Psoas muscle (tissue), 8 donors: Measurements from ENCODE around the gene PLPP3. TPM values are rescaled to one million over a fixed set of nuclear protein-coding genes. Genes with fewer than 3 reads are reported as not detected.

Experiments
- ATAC-seq, 4 donors: fragments of 200-7000 bp; cut with Tn5 transposase; one replicate each; pipeline ENCODE4 v1.9.1; 2020; ENCODE audit warnings: moderate library complexity in 3 of 4, mild to moderate bottlenecking in 2 of 4
- DNase-seq, 2 donors: peaks; one replicate each; pipeline ENCODE4 v3.0.0-alpha.2; 2020
- H3K27ac ChIP-seq: fragments of 200-600 bp; one replicate; pipeline ENCODE4 v1.8.0; 2022
- H3K27me3 ChIP-seq, 3 donors: fragments of 200-600 bp in 1 of 3; one replicate each; pipeline versions ENCODE4 v1.6.1 to v1.8.0; 2013 to 2022; ENCODE audit warnings: low read length in 2 of 3, mild to moderate bottlenecking in 2 of 3, moderate library complexity in 1 of 3; ENCODE audit not compliant: insufficient read depth in 3 of 3
- H3K36me3 ChIP-seq, 2 donors: fragments of 200-600 bp in 1 of 2; one replicate each; pipeline versions ENCODE4 v1.6.1 to v1.8.0; 2013 to 2022; ENCODE audit warnings: low read depth in 1 of 2, mild to moderate bottlenecking in 1 of 2, moderate library complexity in 1 of 2; ENCODE audit not compliant: insufficient read depth in 1 of 2
- H3K4me1 ChIP-seq: fragments of 200-600 bp; one replicate; pipeline ENCODE4 v1.8.0; 2022
- H3K4me3 ChIP-seq: fragments of 200-600 bp; one replicate; pipeline ENCODE4 v1.8.0; 2022; ENCODE audit warnings: mild to moderate bottlenecking
- H3K9me3 ChIP-seq: fragments of 200-600 bp; one replicate; pipeline ENCODE4 v1.8.0; 2022
- WGBS, 3 donors: extraction: QIAGEN DNeasy Blood & Tissue Kit; methylation state at CpG; one replicate each; pipeline versions ENCODE4 v1.1.6 to v1.1.7; 2013; 5-methylcytosine and 5-hydroxymethylcytosine counted together
- intact Hi-C, 2 donors: fragments of 100-400 bp; cut with DNase I; formaldehyde crosslinking; loops; one replicate each; pipeline versions ENCODE4 v1.11.0 to v1.14.2; 2022
- polyA plus RNA-seq, 3 donors: library from polyadenylated mRNA; stranded (reverse); fragments of 200-250 nt; gene quantifications; one replicate each; pipeline ENCODE4 v1.2.3, GENCODE V29; 2013
- total RNA-seq, 4 donors: library from RNA; stranded (reverse); fragmentation: NEBNext Ultra II Directional in 2 of 4; extraction: Animal tissue kit (Norgen Biotek cat#: 25700) in 2 of 4; gene quantifications; one replicate each; pipeline versions ENCODE4 v1.2.1 to v1.2.4, GENCODE V29; 2021 to 2023
- TF ChIP-seq, protein P1 (sequence below): fragments of 200-600 bp; IDR thresholded peaks from one replicate; pipeline ENCODE4 v1.8.0; 2022; ENCODE audit warnings: antibody characterized with exemption
- donor health status: healthy with polysubstance abuse.
- donor health status: DM: no; HTN: no; CAD: no; lungs with moderate emphysema.
- donor health status: Bipolar disorder and iron deficiency.
- donor health status: healthy.
- donor health status: DM: yes; HTN: yes; CAD: no.
- donor health status: DM: no; HTN: no; CAD: no.
- donor health status: DM: no; HTN: no; CAD: no.
- donor health status: DM: yes; HTN: yes; CAD: no.

Gene PLPP3
- total and polyA plus RNA-seq, 7 donors = 35.5 to 69.1 (median 46.3) TPM

DNA sequence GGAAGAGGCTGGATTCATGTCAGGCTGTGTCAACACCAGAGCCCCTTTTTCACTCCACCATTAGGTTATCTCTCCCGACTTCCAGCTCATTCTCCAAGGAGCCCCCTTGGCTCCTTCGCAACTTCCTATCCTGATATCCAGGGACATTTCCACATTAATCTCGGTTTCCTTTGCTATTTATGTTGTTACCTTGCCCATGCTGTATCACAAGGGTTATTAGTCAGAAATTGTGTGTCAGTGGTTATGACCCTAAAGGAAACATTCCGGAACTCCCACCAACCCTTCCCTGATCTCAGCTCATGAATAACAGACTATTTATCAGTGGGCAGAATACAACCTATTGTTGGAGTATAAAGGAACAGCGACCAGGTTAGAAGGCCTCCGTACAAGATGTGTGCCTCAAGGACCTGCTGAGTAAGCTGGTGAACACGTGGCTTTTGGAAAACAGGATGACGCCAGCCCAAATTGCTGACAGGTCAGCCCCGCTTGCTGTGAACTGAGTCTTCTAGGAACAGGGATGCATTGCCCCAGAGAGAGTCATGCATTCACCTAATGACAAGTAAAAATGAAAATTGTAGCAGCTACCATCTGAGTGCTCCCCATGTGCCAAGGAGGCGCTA, 121.5 kb downstream of the PLPP3 start:
- DNase-seq (no peak), ATAC-seq (no peak)
- Histone ChIP-seq H3K4me3 (no peak overlapping the region), H3K27me3 (no peaks in the 10 kb centered on the region), H3K9me3 (no peaks in the 10 kb centered on the region), H3K27ac (no peak overlapping the region), H3K36me3 (no peaks in the 10 kb centered on the region), H3K4me1 (no peaks in the 10 kb centered on the region)
- WGBS, 3 donors = 86 to 91% (median 87%) methylated on average over 10 of the region's 10 CpGs
- TF ChIP-seq, protein P1, sequence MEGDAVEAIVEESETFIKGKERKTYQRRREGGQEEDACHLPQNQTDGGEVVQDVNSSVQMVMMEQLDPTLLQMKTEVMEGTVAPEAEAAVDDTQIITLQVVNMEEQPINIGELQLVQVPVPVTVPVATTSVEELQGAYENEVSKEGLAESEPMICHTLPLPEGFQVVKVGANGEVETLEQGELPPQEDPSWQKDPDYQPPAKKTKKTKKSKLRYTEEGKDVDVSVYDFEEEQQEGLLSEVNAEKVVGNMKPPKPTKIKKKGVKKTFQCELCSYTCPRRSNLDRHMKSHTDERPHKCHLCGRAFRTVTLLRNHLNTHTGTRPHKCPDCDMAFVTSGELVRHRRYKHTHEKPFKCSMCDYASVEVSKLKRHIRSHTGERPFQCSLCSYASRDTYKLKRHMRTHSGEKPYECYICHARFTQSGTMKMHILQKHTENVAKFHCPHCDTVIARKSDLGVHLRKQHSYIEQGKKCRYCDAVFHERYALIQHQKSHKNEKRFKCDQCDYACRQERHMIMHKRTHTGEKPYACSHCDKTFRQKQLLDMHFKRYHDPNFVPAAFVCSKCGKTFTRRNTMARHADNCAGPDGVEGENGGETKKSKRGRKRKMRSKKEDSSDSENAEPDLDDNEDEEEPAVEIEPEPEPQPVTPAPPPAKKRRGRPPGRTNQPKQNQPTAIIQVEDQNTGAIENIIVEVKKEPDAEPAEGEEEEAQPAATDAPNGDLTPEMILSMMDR = no peak
- intact Hi-C loops = no loop called here

DNA sequence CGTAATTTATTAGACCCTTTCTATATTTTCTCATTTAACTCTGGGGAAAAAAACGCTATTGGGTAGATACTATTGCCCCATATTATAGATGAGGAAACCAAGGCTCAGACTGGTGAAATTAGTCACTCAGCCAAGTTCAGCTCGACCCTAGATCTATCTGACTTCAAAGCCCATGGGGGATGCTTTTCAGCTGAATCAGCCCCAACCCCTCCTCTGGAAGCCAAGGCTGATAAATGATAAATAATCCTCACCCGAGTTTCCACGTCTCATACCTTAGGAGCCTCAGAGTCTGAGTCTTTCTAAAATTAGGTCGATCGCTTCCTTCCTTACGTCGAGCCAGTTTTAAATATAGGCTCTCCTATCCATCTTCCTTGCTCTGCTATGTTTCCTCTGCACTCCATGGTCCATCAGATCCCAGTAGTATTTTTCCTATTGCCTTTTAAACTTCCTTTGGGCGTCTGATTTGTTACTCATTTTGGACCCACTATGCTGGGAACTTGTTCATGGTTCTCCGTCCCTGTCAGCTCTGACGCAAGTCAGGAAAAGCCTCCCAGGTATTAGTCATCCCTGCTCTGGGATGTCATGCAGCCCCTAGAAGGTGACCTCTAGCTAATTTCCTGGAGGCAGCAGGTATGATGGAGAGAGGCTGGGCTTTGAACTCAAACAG, 122.8 kb downstream of the PLPP3 start:
- H3K4me3 ChIP-seq = no peak overlapping the region
- no peak overlapping the region for H3K27ac ChIP-seq
- ATAC-seq (peak in 2 of 4 donors; percentile 57 to 66), DNase-seq (no peak)
- intact Hi-C loops = no loop called here
- 48 to 55% (median 51%) methylated on average over 12 of the region's 12 CpGs for WGBS, 3 donors
- H3K4me1 ChIP-seq = peaks cover 5% of the 10 kb centered on the region
- no peaks in the 10 kb centered on the region for H3K36me3 ChIP-seq
- no peaks in the 10 kb centered on the region for H3K27me3 ChIP-seq
- TF ChIP-seq, protein P1 = no peak
- no peaks in the 10 kb centered on the region for H3K9me3 ChIP-seq

DNA sequence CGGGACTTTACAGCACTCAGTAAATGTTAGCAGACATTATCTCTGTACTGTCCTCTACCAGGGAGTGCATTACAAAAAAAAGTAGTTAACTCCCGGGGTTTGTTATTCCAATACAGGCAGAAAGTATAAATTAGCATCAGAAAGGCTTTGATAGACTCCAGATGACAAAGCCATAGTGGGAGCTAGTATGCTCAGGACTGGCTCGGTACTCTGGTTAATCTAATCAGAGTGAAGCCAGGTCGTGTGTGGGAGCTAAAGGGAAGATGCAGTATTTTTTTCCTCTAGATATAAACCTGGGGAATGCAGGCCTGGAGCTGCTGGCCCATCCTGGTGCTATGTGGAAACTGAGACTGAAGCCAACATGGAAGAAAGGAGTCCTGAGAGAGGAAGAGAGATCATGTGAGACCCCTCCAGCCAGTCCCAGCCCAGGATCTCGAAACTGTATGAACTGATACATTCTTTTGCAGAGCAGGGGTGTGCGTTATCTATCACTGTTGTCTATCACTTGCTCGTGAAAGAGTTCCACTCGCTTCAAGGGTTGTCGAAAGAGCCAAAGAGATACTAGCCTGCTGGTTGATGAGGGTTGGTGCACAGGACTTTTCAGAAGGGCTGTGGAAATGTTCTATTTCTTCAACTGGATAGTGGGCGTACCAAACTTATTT, 125.8 kb downstream of the PLPP3 start:
- TF ChIP-seq, protein P1 = no peak
- 89 to 92% (median 91%) methylated on average over 10 of the region's 10 CpGs for WGBS, 3 donors
- Histone ChIP-seq H3K4me1 (peaks cover 5% of the 10 kb centered on the region), H3K27me3 (no peaks in the 10 kb centered on the region), H3K27ac (no peak overlapping the region), H3K36me3 (no peaks in the 10 kb centered on the region), H3K4me3 (no peak overlapping the region), H3K9me3 (no peaks in the 10 kb centered on the region)
- ATAC-seq (no peak), DNase-seq (no peak)
- intact Hi-C loops = no loop called here

DNA sequence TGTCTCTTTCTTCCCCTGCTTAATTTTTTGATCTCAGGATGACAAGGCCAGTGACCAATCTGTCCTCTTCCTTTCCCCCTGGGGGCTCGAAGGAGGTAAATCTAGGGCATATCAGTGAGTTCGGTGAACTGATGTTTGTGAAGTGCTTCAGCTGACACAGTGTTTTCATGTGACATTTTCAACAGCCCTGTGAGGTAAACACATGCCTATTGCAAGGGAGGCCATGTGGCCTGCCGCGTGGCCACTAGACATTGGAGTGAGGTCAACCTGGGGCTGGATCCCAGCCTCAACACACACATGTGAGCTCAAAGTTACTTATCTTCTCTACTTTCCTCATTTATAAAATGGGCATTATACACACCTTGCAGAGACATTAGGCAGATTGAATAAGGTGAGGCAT, 126.3 kb downstream of the PLPP3 start:
- ATAC-seq = peak in 2 of 4 donors; percentile 24 to 31
- H3K9me3 ChIP-seq = no peaks in the 10 kb centered on the region
- TF ChIP-seq, protein P1 = no peak
- intact Hi-C loops = no loop called here
- H3K4me3 ChIP-seq = no peak overlapping the region
- no peaks in the 10 kb centered on the region for H3K27me3 ChIP-seq
- no peaks in the 10 kb centered on the region for H3K36me3 ChIP-seq
- H3K4me1 ChIP-seq = peaks cover 5% of the 10 kb centered on the region
- WGBS, 3 donors = 56 to 86% (median 66%) methylated on average over 4 of the region's 4 CpGs
- H3K27ac ChIP-seq = no peak overlapping the region
- no peak for DNase-seq
